HS-27A (cell line): ENCODE results near the gene FOXK2.

Source experiments
- DNase-seq: peaks from one replicate; pipeline ENCODE4 v3.0.0-alpha.2; 2012; ENCODE audit warnings: low read depth, missing footprints

The FOXK2 gene

GRCh38 chr17:82609655-82610054 lies 90.1 kb downstream of the FOXK2 start:
- DNase-seq, result no peak

- no peak for DNase-seq
These were observed 91.9 kb downstream of the FOXK2 start for GRCh38 chr17:82611140-82612058.

- no peak for DNase-seq
These were observed 94.0 kb downstream of the FOXK2 start for GRCh38 chr17:82613283-82614094.

GRCh38 chr17:82614095-82614631 lies 94.6 kb downstream of the FOXK2 start:
- DNase-seq, result no peak

GRCh38 chr17:82615084-82616020 lies 95.8 kb downstream of the FOXK2 start:
- no peak for DNase-seq

- no peak for DNase-seq
These were observed 96.6 kb downstream of the FOXK2 start for GRCh38 chr17:82616021-82616711.

GRCh38 chr17:82619211-82619610 lies 99.7 kb downstream of the FOXK2 start:
- no peak for DNase-seq

GRCh38 chr17:82619641-82620040 lies 100.1 kb downstream of the FOXK2 start:
- no peak for DNase-seq

GRCh38 chr17:82623707-82624106 lies 104.2 kb downstream of the FOXK2 start:
- no peak for DNase-seq

GRCh38 chr17:82627405-82627804 lies 107.9 kb downstream of the FOXK2 start:
- DNase-seq, result no peak

- DNase-seq, result no peak
These were observed 110.2 kb downstream of the FOXK2 start for GRCh38 chr17:82629748-82630147.

GRCh38 chr17:82630212-82630611 lies 110.7 kb downstream of the FOXK2 start:
- DNase-seq, result no peak

GRCh38 chr17:82631544-82631943 lies 112.0 kb downstream of the FOXK2 start:
- DNase-seq, result no peak

- no peak for DNase-seq
These were observed 112.9 kb downstream of the FOXK2 start for GRCh38 chr17:82632451-82632850.

- DNase-seq, result no peak
These were observed 113.8 kb downstream of the FOXK2 start for GRCh38 chr17:82633343-82633742.

- no peak for DNase-seq
These were observed 117.4 kb downstream of the FOXK2 start for GRCh38 chr17:82636626-82637598.

GRCh38 chr17:82638183-82638773 lies 118.7 kb downstream of the FOXK2 start:
- no peak for DNase-seq

GRCh38 chr17:82639628-82640027 lies 120.1 kb downstream of the FOXK2 start:
- DNase-seq, result no peak

GRCh38 chr17:82640036-82640435 lies 120.5 kb downstream of the FOXK2 start:
- no peak for DNase-seq
